Calu3 (cell line): ENCODE results near the gene ING4. TPM values are rescaled to one million over a fixed set of nuclear protein-coding genes. Genes with fewer than 3 reads are reported as not detected.
A peak's percentile ranks its signal among the peaks of the same experiment; 100 is the strongest.

Experiments used
- BruUV-seq: library from RNA; stranded (reverse); fragments of 400-500 nt; replicated peaks from 2 replicates; lab custom pipeline; 2021; lab: Mats Ljungman, UMichigan
- CTCF ChIA-PET: fragments of 300-600 bp; sonication (Branson Sonifier 250); formaldehyde crosslinking; loops from one replicate; lab custom pipeline; 2022; ENCODE audit warnings: antibody characterized with exemption; lab: Charles Lee
- DNase-seq: peaks from one replicate; pipeline ENCODE4 v3.0.0; 2022
- H3K27ac Mint-ChIP-seq: one replicate; pipeline ENCODE4 v1.8.0; 2022; ENCODE audit warnings: mixed read lengths; ENCODE audit not compliant: unreplicated experiment
- H3K27me3 Mint-ChIP-seq: one replicate; pipeline ENCODE4 v1.8.0; 2022; ENCODE audit warnings: mixed read lengths; ENCODE audit not compliant: unreplicated experiment
- H3K36me3 Mint-ChIP-seq: one replicate; pipeline ENCODE4 v1.8.0; 2022; ENCODE audit warnings: mild to moderate bottlenecking, moderate library complexity, mixed read lengths; ENCODE audit not compliant: insufficient read depth, unreplicated experiment
- H3K4me1 Mint-ChIP-seq: one replicate; pipeline ENCODE4 v1.8.0; 2022; ENCODE audit warnings: mild to moderate bottlenecking, low read depth, mixed read lengths; ENCODE audit not compliant: unreplicated experiment
- H3K4me3 Mint-ChIP-seq: one replicate; pipeline ENCODE4 v1.8.0; 2022; ENCODE audit warnings: mild to moderate bottlenecking, low read depth, moderate library complexity, mixed read lengths; ENCODE audit not compliant: unreplicated experiment
- H3K9me3 Mint-ChIP-seq: one replicate; pipeline ENCODE4 v1.8.0; 2022; ENCODE audit warnings: low read depth, mixed read lengths; ENCODE audit not compliant: unreplicated experiment
- CTCF ChIP-seq: fragments of 200-600 bp; IDR thresholded peaks from one replicate; pipeline ENCODE4 v1.8.0; 2022; ENCODE audit warnings: antibody characterized with exemption; ENCODE audit not compliant: unreplicated experiment
- intact Hi-C: fragments of 100-400 bp; cut with micrococcal nuclease; formaldehyde crosslinking; loops from one replicate; pipeline ENCODE4 v1.10.0; 2022; ENCODE audit not compliant: unreplicated experiment
- total RNA-seq: library from RNA; stranded (reverse); gene quantifications from 2 replicates; pipeline ENCODE4 v1.2.3, GENCODE V29; 2022

ING4 gene
- total RNA-seq, 1 experiment from 2014 or later: 24.9 TPM

GRCh38 chr12:6613776-6614512, 49.0 kb downstream of the ING4 start:
- DNase-seq: peak; percentile 55
- Mint-ChIP-seq H3K4me3 (peak overlapping the region; percentile 16), H3K36me3 (no peaks in the 10 kb centered on the region), H3K27ac (peak overlapping the region; percentile 40), H3K4me1 (peaks cover 25% of the 10 kb centered on the region), H3K9me3 (no peaks in the 10 kb centered on the region), H3K27me3 (no peaks in the 10 kb centered on the region)
- TF ChIP-seq CTCF: no peak
- intact Hi-C loops: loop anchor here (10.0 kb wide), 1 partner anchor 211 kb away; the partner anchor contains the start of genes GPR162 and P3H3
- BruUV-seq: no TSS peak
- CTCF ChIA-PET: interaction anchor here (0.7 to 1.5 kb wide), 3 partner anchors 71 to 80 kb away, joined by 3 to 6 read pairs (median 5); partner anchors contain the start of gene GAPDH

- H3K27me3 Mint-ChIP-seq: no peaks in the 10 kb centered on the region
- no peak for TF ChIP-seq CTCF
- intact Hi-C loops: loop anchor here (10.0 kb wide), 1 partner anchor 212 kb away; the partner anchor contains the start of genes GPR162 and P3H3
- H3K4me3 Mint-ChIP-seq: peak overlapping the region; percentile 16
- no peaks in the 10 kb centered on the region for H3K9me3 Mint-ChIP-seq
- H3K27ac Mint-ChIP-seq: peak overlapping the region; percentile 34
- peak; percentile 68 for DNase-seq
- CTCF ChIA-PET: interaction anchor here (0.5 to 1.5 kb wide), 4 partner anchors 22 to 147 kb away, joined by 4 to 6 read pairs (median 6); partner anchors contain the start of genes GAPDH and LPAR5
- BruUV-seq: no TSS peak
- no peaks in the 10 kb centered on the region for H3K36me3 Mint-ChIP-seq
- H3K4me1 Mint-ChIP-seq: peaks cover 25% of the 10 kb centered on the region
Observed at GRCh38 chr12:6613015-6613775, 49.7 kb downstream of the ING4 start.

GRCh38 chr12:6612652-6613014, 50.3 kb downstream of the ING4 start:
- CTCF ChIA-PET: interaction anchor here (0.8 to 1.5 kb wide), 2 partner anchors 77 to 147 kb away, joined by 6 read pairs; no protein-coding TSS in a partner anchor
- TF ChIP-seq CTCF: no peak
- H3K4me3 Mint-ChIP-seq: peak overlapping the region; percentile 14
- H3K36me3 Mint-ChIP-seq: no peaks in the 10 kb centered on the region
- BruUV-seq: no TSS peak
- H3K4me1 Mint-ChIP-seq: peaks cover 25% of the 10 kb centered on the region
- H3K27me3 Mint-ChIP-seq: no peaks in the 10 kb centered on the region
- intact Hi-C loops: loop anchor here (10.0 kb wide), 1 partner anchor 212 kb away; the partner anchor contains the start of genes GPR162 and P3H3
- no peak for DNase-seq
- H3K27ac Mint-ChIP-seq: peak overlapping the region; percentile 34
- H3K9me3 Mint-ChIP-seq: no peaks in the 10 kb centered on the region

- H3K9me3 Mint-ChIP-seq: no peaks in the 10 kb centered on the region
- peaks cover 25% of the 10 kb centered on the region for H3K4me1 Mint-ChIP-seq
- H3K4me3 Mint-ChIP-seq: no peak overlapping the region
- intact Hi-C loops: loop anchor here (10.0 kb wide), 1 partner anchor 213 kb away; the partner anchor contains the start of genes GPR162 and P3H3
- no peak for DNase-seq
- H3K27ac Mint-ChIP-seq: no peak overlapping the region
- CTCF ChIA-PET: no interaction called here
- H3K27me3 Mint-ChIP-seq: no peaks in the 10 kb centered on the region
- no peak for TF ChIP-seq CTCF
- no peaks in the 10 kb centered on the region for H3K36me3 Mint-ChIP-seq
- no TSS peak for BruUV-seq
Observed at GRCh38 chr12:6612247-6612646, 50.7 kb downstream of the ING4 start.
